Uterus (tissue), 2 donors: ENCODE measurements around the gene NEK4.

Source experiments
- CTCF ChIP-seq, 4 experiments: fragments of 200-600 bp in 2 of 4; fragments of 450-650 bp in 2 of 4; sonication (generic) in 2 of 4; IDR thresholded peaks; one replicate each; pipeline ENCODE4 v1.5.1; 2016 to 2019; ENCODE audit warnings: antibody characterized with exemption in 4 of 4, mild to moderate bottlenecking in 2 of 4, moderate library complexity in 1 of 4
- POLR2A ChIP-seq, 2 donors: fragments of 450-650 bp; IDR thresholded peaks; one replicate each; pipeline ENCODE4 v1.6.1; 2016; ENCODE audit warnings: antibody characterized with exemption in 2 of 2, mild to moderate bottlenecking in 1 of 2, moderate library complexity in 1 of 2

- TF ChIP-seq CTCF (IDR thresholded peaks at IDR 0.05) (no peak), POLR2A (IDR thresholded peaks at IDR 0.05) (no peak)
Measured at GRCh38 chr3:52787672-52788625, 17.2 kb upstream of the NEK4 start.
